Mucosa of descending colon (tissue), 3 donors: ENCODE results near the gene EXOC2. TPM values are rescaled to one million over a fixed set of nuclear protein-coding genes. Genes with fewer than 3 reads are reported as not detected.
"Not testable (repeated sequence)": the region's sequence is repeated elsewhere in the genome, so short reads cannot be mapped to it uniquely, and the experiment has no call there.

Source experiments
- ATAC-seq: fragments of 200-7000 bp; cut with Tn5 transposase; one replicate; pipeline ENCODE4 v1.9.1; 2020; ENCODE audit warnings: mild to moderate bottlenecking, moderate library complexity
- DNase-seq, 3 donors: peaks; one replicate each; pipeline ENCODE4 v3.0.0-alpha.2; 2020
- H3K36me3 ChIP-seq: fragments of 200-600 bp; one replicate; pipeline ENCODE4 v1.8.0; 2021; ENCODE audit warnings: low read depth, mild to moderate bottlenecking
- H3K4me1 ChIP-seq: fragments of 200-600 bp; one replicate; pipeline ENCODE4 v1.8.0; 2021; ENCODE audit warnings: low read depth, mild to moderate bottlenecking
- H3K4me3 ChIP-seq: fragments of 200-600 bp; one replicate; pipeline ENCODE4 v1.8.0; 2021; ENCODE audit warnings: mild to moderate bottlenecking
- H3K9me3 ChIP-seq: fragments of 200-600 bp; one replicate; pipeline ENCODE4 v1.8.0; 2021; ENCODE audit warnings: mild to moderate bottlenecking
- CTCF ChIP-seq: fragments of 200-600 bp; IDR thresholded peaks from one replicate; pipeline ENCODE4 v1.8.0; 2022; ENCODE audit warnings: antibody characterized with exemption, mild to moderate bottlenecking
- intact Hi-C, 2 donors: fragments of 100-400 bp; cut with DNase I in 1 of 2; cut with micrococcal nuclease in 1 of 2; formaldehyde crosslinking; loops; one replicate each; pipeline versions ENCODE4 v1.11.0 to v1.11.1; 2022; cut with DNase I, micrococcal nuclease
- total RNA-seq, 3 donors: library from RNA; stranded (reverse); fragmentation: NEBNext Ultra II Directional in 2 of 3; extraction: Animal tissue kit (Norgen Biotek cat#: 25700) in 2 of 3; gene quantifications; one replicate each; pipeline versions ENCODE4 v1.2.1 to v1.2.4, GENCODE V29; 2021 to 2023
- donor health status: DM: no; HTN: no; CAD: no; lungs with moderate emphysema.
- donor health status: DM: no; HTN: no; CAD: no.
- donor health status: DM: no; HTN: yes; CAD: no.

Gene EXOC2
- total RNA-seq, 3 donors from 2014 or later = 13.1 to 20.9 (median 17.3) TPM

GRCh38 chr6:606829-607379 lies 86.0 kb downstream of the EXOC2 start:
- ATAC-seq (no peak), DNase-seq (no peak)
- H3K4me3 ChIP-seq = no peak overlapping the region
- no peak for TF ChIP-seq CTCF
- no peaks in the 10 kb centered on the region for H3K36me3 ChIP-seq
- H3K4me1 ChIP-seq = no peaks in the 10 kb centered on the region
- no peaks in the 10 kb centered on the region for H3K9me3 ChIP-seq
- intact Hi-C loops = no loop called here

- ATAC-seq, intact Hi-C loops, DNase-seq, H3K36me3 ChIP-seq, H3K9me3 ChIP-seq, H3K4me1 ChIP-seq, H3K4me3 ChIP-seq: not testable (repeated sequence)
Measured at GRCh38 chr6:605895-606294, 87.0 kb downstream of the EXOC2 start.

- no peaks in the 10 kb centered on the region for H3K4me1 ChIP-seq
- DNase-seq = no peak
- intact Hi-C loops = no loop called here
- H3K4me3 ChIP-seq = no peak overlapping the region
- H3K36me3 ChIP-seq = no peaks in the 10 kb centered on the region
- H3K9me3 ChIP-seq = no peaks in the 10 kb centered on the region
- TF ChIP-seq CTCF = no peak
- peak; percentile 31 for ATAC-seq
Measured at GRCh38 chr6:604579-604978, 88.4 kb downstream of the EXOC2 start.

GRCh38 chr6:603265-603664 lies 89.7 kb downstream of the EXOC2 start:
- intact Hi-C loops = no loop called here
- Histone ChIP-seq H3K9me3 (no peaks in the 10 kb centered on the region), H3K4me1 (no peaks in the 10 kb centered on the region), H3K36me3 (no peaks in the 10 kb centered on the region), H3K4me3 (no peak overlapping the region)
- ATAC-seq = no peak
- no peak for TF ChIP-seq CTCF
- no peak for DNase-seq

- Histone ChIP-seq H3K4me3 (no peak overlapping the region), H3K9me3 (no peaks in the 10 kb centered on the region), H3K36me3 (no peaks in the 10 kb centered on the region), H3K4me1 (no peaks in the 10 kb centered on the region)
- no peak for ATAC-seq
- DNase-seq = no peak
- intact Hi-C loops = loop anchor here (10.0 kb wide), 2 partner anchors 115 to 795 kb away; no protein-coding TSS in a partner anchor
- no peak for TF ChIP-seq CTCF
Measured at GRCh38 chr6:599576-600448, 93.1 kb downstream of the EXOC2 start.

- Histone ChIP-seq H3K9me3 (no peaks in the 10 kb centered on the region), H3K4me1 (no peaks in the 10 kb centered on the region), H3K36me3 (no peaks in the 10 kb centered on the region), H3K4me3 (no peak overlapping the region)
- ATAC-seq = no peak
- TF ChIP-seq CTCF = no peak
- no peak for DNase-seq
- intact Hi-C loops = loop anchor here (10.0 kb wide), 2 partner anchors 121 to 801 kb away; no protein-coding TSS in a partner anchor
Measured at GRCh38 chr6:593907-594212, 99.1 kb downstream of the EXOC2 start.
